SK-N-SH treated with all-trans-retinoic acid at 6 μM for 48 hours (cell line): Measurements from ENCODE around the gene CBLN1.

ENCODE experiments used
- ATAC-seq: fragments of 200-7000 bp; cut with Tn5 transposase; 3 replicates; pipeline ENCODE4 v1.9.1; 2020; ENCODE audit warnings: mild to moderate bottlenecking, moderate library complexity
- ARNTL ChIP-seq: fragments of 450-650 bp; formaldehyde crosslinking; IDR thresholded peaks from 2 replicates; pipeline ENCODE4 v1.5.0; 2020; ENCODE audit warnings: low read depth, mild to moderate bottlenecking, moderate library complexity, borderline replicate concordance
- BACH2 ChIP-seq: fragments of 250-450 bp; sonication (Bioruptor Pico); IDR thresholded peaks from 2 replicates; pipeline ENCODE4 v1.9.0; 2021; ENCODE audit warnings: mild to moderate bottlenecking, borderline replicate concordance
- CSDC2 ChIP-seq: fragments of 250-450 bp; sonication (Bioruptor Pico); IDR thresholded peaks from 2 replicates; pipeline ENCODE4 v1.5.0; 2020; ENCODE audit warnings: mild to moderate bottlenecking, moderate library complexity
- CSRNP3 ChIP-seq: fragments of 250-450 bp; sonication (Bioruptor Pico); IDR thresholded peaks from 2 replicates; pipeline ENCODE4 v1.5.1; 2021; ENCODE audit warnings: mild to moderate bottlenecking, moderate library complexity
- GLIS3 ChIP-seq: fragments of 250-450 bp; sonication (Bioruptor Pico); IDR thresholded peaks from 2 replicates; pipeline ENCODE4 v1.5.0; 2020; ENCODE audit warnings: mild to moderate bottlenecking, moderate library complexity
- ISL1 ChIP-seq: fragments of 250-450 bp; sonication (Bioruptor Pico); IDR thresholded peaks from 2 replicates; pipeline ENCODE4 v2.1.2; 2022; ENCODE audit warnings: mild to moderate bottlenecking, moderate library complexity
- OSR1 ChIP-seq: fragments of 250-450 bp; sonication (Bioruptor Pico); IDR thresholded peaks from 2 replicates; pipeline ENCODE4 v1.8.0; 2022; ENCODE audit warnings: moderate library complexity, mild to moderate bottlenecking, inconsistent platforms
- PATZ1 ChIP-seq: fragments of 250-450 bp; sonication (Bioruptor Pico); IDR thresholded peaks from 2 replicates; pipeline ENCODE4 v1.8.0; 2020; ENCODE audit warnings: mild to moderate bottlenecking, moderate library complexity, borderline replicate concordance
- PPARA ChIP-seq: fragments of 250-450 bp; sonication (Bioruptor Pico); IDR thresholded peaks from 2 replicates; pipeline ENCODE4 v1.5.0; 2020; ENCODE audit warnings: mild to moderate bottlenecking, borderline replicate concordance
- RARB ChIP-seq: fragments of 250-450 bp; sonication (Bioruptor Pico); IDR thresholded peaks from 2 replicates; pipeline ENCODE4 v1.8.0; 2021; ENCODE audit warnings: mild to moderate bottlenecking, moderate library complexity
- SNAI2 ChIP-seq: fragments of 250-450 bp; sonication (Bioruptor Pico); IDR thresholded peaks from 2 replicates; pipeline ENCODE4 v1.5.0; 2020; ENCODE audit warnings: mild to moderate bottlenecking, moderate library complexity
- TCF4 ChIP-seq: fragments of 250-450 bp; sonication (Bioruptor Pico); IDR thresholded peaks from 2 replicates; pipeline ENCODE4 v1.8.0; 2021; ENCODE audit warnings: mild to moderate bottlenecking, moderate library complexity, borderline replicate concordance
- TOX ChIP-seq: fragments of 250-450 bp; sonication (Bioruptor Pico); IDR thresholded peaks from 2 replicates; pipeline ENCODE4 v1.8.0; 2021; ENCODE audit warnings: mild to moderate bottlenecking, moderate library complexity, borderline replicate concordance
- ZC3H10 ChIP-seq: fragments of 250-450 bp; sonication (Bioruptor Pico); IDR thresholded peaks from 2 replicates; pipeline ENCODE4 v1.5.1; 2021; ENCODE audit warnings: mild to moderate bottlenecking, moderate library complexity
- ZFP3 ChIP-seq: fragments of 250-450 bp; sonication (Bioruptor Pico); IDR thresholded peaks from 2 replicates; pipeline ENCODE4 v1.5.0; 2020; ENCODE audit warnings: mild to moderate bottlenecking, moderate library complexity
- ZFP30 ChIP-seq: fragments of 450-650 bp; formaldehyde crosslinking; IDR thresholded peaks from 2 replicates; pipeline ENCODE4 v1.5.0; 2022; ENCODE audit warnings: mild to moderate bottlenecking, moderate library complexity
- ZNF565 ChIP-seq: fragments of 450-650 bp; formaldehyde crosslinking; conservative IDR thresholded peaks from 2 replicates; pipeline ENCODE4 v1.5.0; 2020; ENCODE audit warnings: low read depth, mild to moderate bottlenecking, moderate library complexity
- ZNF8 ChIP-seq: fragments of 450-650 bp; formaldehyde crosslinking; IDR thresholded peaks from 2 replicates; pipeline ENCODE4 v1.5.0; 2020; ENCODE audit warnings: mild to moderate bottlenecking, moderate library complexity
- TF ChIP-seq, protein P1 (sequence below): fragments of 250-450 bp; sonication (Bioruptor Pico); IDR thresholded peaks from 2 replicates; pipeline ENCODE4 v1.5.0; 2020; ENCODE audit warnings: mild to moderate bottlenecking, moderate library complexity

Gene CBLN1

DNA sequence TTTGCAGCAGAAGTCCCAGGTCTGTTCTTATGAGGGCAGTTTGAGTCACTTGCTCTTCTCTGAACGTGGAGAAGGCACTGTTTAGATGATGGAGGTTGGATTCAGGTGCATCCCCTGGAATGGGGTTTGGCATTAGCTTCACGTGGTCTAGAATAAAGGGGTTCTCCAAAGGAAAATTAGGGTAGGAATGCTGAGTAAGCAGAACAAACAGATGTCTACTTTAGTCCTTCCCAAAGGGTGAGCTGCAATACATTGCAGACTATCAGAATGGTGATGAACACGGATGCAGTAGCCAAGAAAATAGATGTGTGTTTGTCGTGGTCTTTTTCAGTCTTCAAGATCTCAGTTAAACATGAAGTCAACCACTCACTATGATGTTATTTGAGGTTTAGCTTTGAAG is 3.3 kb upstream of the CBLN1 start:
- no peak for TF ChIP-seq ZNF8 (CRISPR knock-in tag)
- TF ChIP-seq TOX = no peak
- TF ChIP-seq SNAI2 (CRISPR knock-in tag) = no peak
- no peak for TF ChIP-seq ZC3H10 (CRISPR knock-in tag)
- no peak for TF ChIP-seq ZFP30 (CRISPR knock-in tag)
- no peak for TF ChIP-seq GLIS3 (CRISPR knock-in tag)
- no peak for TF ChIP-seq TCF4 (CRISPR knock-in tag)
- TF ChIP-seq ZNF565 (CRISPR knock-in tag) = no peak
- no peak for TF ChIP-seq BACH2
- no peak for TF ChIP-seq CSRNP3
- TF ChIP-seq ISL1 (CRISPR knock-in tag) = no peak

DNA sequence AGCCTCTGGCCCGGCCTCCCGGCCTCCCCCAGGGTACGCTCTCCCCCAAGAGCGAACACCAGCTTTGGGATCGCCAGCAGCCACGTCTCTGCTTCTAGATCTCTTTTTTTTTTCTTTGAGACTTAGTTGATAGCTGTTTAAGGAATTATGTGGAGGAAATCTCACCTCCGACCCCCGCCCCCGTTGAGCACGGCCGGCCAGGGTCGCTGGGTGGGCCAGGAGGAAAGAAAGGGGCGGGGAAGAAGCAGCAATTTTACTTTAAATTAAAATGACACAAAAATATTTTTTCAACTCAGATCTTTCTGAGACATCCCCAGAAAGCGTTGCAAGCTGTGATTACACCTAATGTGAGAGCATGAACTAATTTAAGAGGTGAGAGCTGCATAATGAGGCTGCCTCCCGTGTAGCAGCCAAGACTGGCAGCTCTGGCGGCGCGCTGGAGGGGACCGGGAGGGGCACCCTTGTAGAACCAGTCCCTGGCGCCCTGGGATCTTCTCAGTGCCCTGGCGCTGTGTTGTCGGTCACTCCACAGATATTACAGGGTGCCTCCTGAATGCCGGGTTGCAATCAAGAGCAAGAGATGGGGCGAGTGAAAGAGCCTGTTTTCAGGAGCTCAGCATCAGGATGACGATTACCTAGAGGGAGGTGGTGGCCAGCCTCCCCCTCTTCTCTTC is 1.9 kb upstream of the CBLN1 start:
- TF ChIP-seq PATZ1 (CRISPR knock-in tag) = no peak
- TF ChIP-seq OSR1 (CRISPR knock-in tag) = no peak
- no peak for TF ChIP-seq ZNF565 (CRISPR knock-in tag)
- ATAC-seq = no peak

More for the DNA sequence above, 3.3 kb upstream of the CBLN1 start:
- no peak for ATAC-seq

- 0 out of 3 replicates have a peak, but pooled peaks have one; percentile 5 for ATAC-seq
These were observed 1.2 kb upstream of the CBLN1 start for GRCh38 chr16:49282690-49283375.

GRCh38 chr16:49281843-49282642 is 405 bp upstream of the CBLN1 start:
- peak; percentile 94 for ATAC-seq
- no peak for TF ChIP-seq RARB (CRISPR knock-in tag)
- peak; percentile 90 for TF ChIP-seq CSDC2 (CRISPR knock-in tag)
- TF ChIP-seq, protein P1, sequence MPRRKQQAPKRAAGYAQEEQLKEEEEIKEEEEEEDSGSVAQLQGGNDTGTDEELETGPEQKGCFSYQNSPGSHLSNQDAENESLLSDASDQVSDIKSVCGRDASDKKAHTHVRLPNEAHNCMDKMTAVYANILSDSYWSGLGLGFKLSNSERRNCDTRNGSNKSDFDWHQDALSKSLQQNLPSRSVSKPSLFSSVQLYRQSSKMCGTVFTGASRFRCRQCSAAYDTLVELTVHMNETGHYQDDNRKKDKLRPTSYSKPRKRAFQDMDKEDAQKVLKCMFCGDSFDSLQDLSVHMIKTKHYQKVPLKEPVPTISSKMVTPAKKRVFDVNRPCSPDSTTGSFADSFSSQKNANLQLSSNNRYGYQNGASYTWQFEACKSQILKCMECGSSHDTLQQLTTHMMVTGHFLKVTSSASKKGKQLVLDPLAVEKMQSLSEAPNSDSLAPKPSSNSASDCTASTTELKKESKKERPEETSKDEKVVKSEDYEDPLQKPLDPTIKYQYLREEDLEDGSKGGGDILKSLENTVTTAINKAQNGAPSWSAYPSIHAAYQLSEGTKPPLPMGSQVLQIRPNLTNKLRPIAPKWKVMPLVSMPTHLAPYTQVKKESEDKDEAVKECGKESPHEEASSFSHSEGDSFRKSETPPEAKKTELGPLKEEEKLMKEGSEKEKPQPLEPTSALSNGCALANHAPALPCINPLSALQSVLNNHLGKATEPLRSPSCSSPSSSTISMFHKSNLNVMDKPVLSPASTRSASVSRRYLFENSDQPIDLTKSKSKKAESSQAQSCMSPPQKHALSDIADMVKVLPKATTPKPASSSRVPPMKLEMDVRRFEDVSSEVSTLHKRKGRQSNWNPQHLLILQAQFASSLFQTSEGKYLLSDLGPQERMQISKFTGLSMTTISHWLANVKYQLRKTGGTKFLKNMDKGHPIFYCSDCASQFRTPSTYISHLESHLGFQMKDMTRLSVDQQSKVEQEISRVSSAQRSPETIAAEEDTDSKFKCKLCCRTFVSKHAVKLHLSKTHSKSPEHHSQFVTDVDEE (CRISPR knock-in tag) = peak; percentile 74

More at GRCh38 chr16:49282690-49283375, 1.2 kb upstream of the CBLN1 start:
- no peak for TF ChIP-seq PPARA (CRISPR knock-in tag)

GRCh38 chr16:49280841-49281371 is 732 bp downstream of the CBLN1 start:
- no peak for TF ChIP-seq TOX
- no peak for TF ChIP-seq PATZ1 (CRISPR knock-in tag)
- no peak for TF ChIP-seq SNAI2 (CRISPR knock-in tag)
- no peak for TF ChIP-seq ISL1 (CRISPR knock-in tag)
- no peak for TF ChIP-seq ZNF8 (CRISPR knock-in tag)
- no peak for TF ChIP-seq ZFP3
- no peak for TF ChIP-seq ARNTL (CRISPR knock-in tag)
- ATAC-seq = no peak
